Measurements from ENCODE around the gene YY1.
"Not testable (repeated sequence)": the region's sequence is repeated elsewhere in the genome, so short reads cannot be mapped to it uniquely, and the experiment has no call there.

YY1 gene

GRCh38 chr14:100238419-100239210, at the start of gene YY1:
YY1 (plus strand) TSS chr14:100239144; CDS start chr14:100239245, 101 bp downstream.
- peak; percentile 96 to 99 (median 98) for DNase-seq (ENCODE audit: low read depth in 4 of 4, low spot score in 1 of 4)

DNA sequence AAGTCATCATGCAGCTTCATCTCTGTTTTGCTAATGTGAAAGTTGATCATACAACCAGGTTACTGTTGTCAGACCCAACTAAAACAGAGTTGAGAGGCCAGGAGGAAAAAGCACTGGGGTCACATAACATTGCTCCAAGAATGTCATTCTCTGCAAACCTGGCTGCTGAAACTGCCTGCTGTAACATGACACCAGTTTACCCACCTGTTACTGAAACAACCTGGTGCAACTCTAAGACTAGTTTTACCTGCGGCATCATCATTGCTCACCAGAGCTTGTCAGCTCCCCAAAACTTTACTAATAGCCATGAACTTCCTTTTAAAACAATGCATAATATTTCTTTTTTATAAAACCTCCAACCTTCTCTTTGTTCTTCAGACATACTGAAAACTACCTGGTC, 48.8 kb upstream of the YY1 start:
- no peak for DNase-seq (ENCODE audit: low read depth in 4 of 4, low spot score in 1 of 4)

- DNase-seq (ENCODE audit: low read depth in 4 of 4, low spot score in 1 of 4) = no peak
Observed at GRCh38 chr14:100191584-100192249, 47.2 kb upstream of the YY1 start.

GRCh38 chr14:100192250-100192671, 46.7 kb upstream of the YY1 start:
- no peak for DNase-seq (ENCODE audit: low read depth in 4 of 4, low spot score in 1 of 4)

- DNase-seq (ENCODE audit: low read depth in 4 of 4, low spot score in 1 of 4) = peak; percentile 99 to 100 (median 99)
Observed at GRCh38 chr14:100192672-100193416, 46.1 kb upstream of the YY1 start.

- DNase-seq (ENCODE audit: low read depth in 4 of 4, low spot score in 1 of 4) = no peak
Observed at GRCh38 chr14:100193417-100194357, 45.3 kb upstream of the YY1 start.

DNA sequence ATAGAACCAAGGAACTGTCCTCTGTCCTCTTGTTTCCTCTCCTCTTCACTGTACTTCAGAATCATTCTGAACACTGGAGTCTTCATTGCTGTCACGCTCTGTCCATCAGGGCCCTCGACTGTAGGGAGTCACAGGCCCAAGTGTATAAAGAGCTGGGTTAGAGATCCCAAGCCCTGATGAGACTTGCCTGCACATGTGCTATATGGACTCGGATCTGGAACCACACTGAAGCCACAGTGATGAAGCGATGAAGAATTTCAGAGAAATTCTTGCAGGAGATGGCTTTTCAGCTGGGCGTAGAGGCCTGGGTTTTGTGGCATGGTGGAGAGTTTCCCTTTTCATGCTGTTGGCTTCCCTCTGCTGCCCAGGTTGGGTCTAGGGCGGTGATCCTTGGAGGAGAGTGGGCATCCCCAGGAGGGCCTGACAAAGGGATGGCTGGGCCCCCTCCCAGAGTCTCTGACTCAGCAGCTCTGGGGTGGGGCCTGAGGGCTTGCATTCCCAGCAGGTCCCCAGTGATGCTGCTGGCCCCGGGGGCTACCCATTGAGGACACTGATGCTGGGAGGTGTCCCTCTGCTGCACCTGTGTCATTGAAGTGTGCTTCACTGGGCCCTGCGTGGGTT, 39.6 kb upstream of the YY1 start:
- no peak for DNase-seq (ENCODE audit: low read depth in 4 of 4, low spot score in 1 of 4)

DNA sequence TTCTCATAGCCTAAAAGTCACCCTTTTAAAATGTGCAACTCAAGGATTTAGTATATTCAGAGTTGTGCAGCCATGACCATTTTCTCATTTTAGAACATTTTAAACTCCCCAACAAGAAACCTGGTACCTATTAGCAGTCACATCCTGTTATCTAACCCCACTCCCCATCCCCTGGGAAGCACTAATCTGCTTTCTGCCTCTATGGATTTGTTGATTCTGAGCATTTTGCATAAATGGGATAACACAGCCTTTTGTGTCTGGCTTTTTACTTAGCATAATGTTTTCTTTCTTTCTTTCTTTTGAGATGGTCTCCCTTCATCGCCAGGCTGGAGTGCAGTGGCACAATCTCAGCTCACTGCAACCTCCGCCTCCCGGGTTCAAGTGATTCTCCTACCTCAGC, 38.6 kb upstream of the YY1 start:
- DNase-seq (ENCODE audit: low read depth in 4 of 4, low spot score in 1 of 4) = no peak

DNA sequence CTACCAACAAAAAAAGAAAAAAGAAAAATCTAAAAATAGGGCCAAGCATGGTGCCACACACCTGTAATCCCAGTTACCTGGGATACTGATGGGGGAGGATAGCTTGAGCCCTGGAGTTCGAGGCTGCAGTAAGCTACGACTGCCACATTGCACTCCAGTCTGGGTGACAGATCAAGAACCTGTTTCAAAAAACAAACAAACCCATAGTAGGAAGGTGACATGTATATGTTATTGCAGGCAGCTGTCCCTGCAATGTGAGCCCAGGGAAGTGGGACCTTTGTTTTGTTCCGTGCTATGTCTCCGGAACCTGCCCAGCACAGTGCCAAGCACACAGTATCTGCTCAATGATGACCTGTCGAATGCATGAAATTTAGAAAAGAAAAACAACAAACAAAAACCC, 37.2 kb upstream of the YY1 start:
- no peak for DNase-seq (ENCODE audit: low read depth in 4 of 4, low spot score in 1 of 4)

GRCh38 chr14:100202712-100203111, 36.2 kb upstream of the YY1 start:
- DNase-seq (ENCODE audit: low read depth in 4 of 4, low spot score in 1 of 4) = no peak

DNA sequence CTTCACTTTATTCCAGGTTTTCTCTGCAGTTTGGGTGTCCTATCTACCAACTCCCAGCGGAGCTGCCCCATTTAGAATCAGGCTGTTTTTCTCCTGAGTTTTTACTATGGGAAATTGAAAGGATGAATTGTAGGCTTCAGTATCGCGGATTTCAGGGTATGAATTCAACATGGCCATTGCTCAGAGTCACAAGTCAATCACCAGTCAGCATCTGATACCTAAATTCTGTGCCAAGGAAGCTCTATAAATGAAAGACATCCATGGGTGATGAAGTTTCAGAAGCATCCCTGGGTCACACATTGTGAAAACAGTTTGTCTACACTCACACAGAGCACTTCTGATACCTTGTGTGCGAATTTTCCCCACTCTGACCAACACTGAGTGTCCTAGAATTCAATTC, 35.8 kb upstream of the YY1 start:
- DNase-seq (ENCODE audit: low read depth in 4 of 4, low spot score in 1 of 4) = no peak

GRCh38 chr14:100203962-100204834, 34.7 kb upstream of the YY1 start:
- DNase-seq (ENCODE audit: low read depth in 4 of 4, low spot score in 1 of 4) = no peak

GRCh38 chr14:100204835-100205167, 34.1 kb upstream of the YY1 start:
- not testable (repeated sequence) for DNase-seq (ENCODE audit: low read depth in 4 of 4, low spot score in 1 of 4)

GRCh38 chr14:100207588-100207987, 31.4 kb upstream of the YY1 start:
- DNase-seq (ENCODE audit: low read depth in 4 of 4, low spot score in 1 of 4) = not testable (repeated sequence)

GRCh38 chr14:100208136-100208535, 30.8 kb upstream of the YY1 start:
- DNase-seq (ENCODE audit: low read depth in 4 of 4, low spot score in 1 of 4) = not testable (repeated sequence)

DNA sequence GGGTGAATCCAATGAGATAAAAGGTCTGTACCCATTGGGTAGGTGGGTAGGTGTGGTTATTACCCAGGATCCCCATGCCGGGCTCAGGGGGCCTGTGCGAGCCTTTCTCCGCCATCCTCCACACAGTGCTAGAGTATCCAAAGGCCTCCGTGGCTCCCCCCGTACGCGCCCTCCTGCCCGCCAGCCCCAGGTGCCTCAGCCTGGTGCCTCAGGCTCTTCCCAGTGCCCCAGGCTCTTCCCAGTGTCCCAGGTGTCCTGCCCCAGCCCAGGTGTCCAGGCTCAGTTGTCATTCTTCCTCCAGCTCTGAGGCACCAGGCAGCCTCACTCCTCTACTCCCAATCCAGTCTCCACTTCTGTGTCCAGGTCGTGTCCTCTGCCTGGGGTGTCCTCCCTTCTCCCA, 27.6 kb upstream of the YY1 start:
- no peak for DNase-seq (ENCODE audit: low read depth in 4 of 4, low spot score in 1 of 4)

DNA sequence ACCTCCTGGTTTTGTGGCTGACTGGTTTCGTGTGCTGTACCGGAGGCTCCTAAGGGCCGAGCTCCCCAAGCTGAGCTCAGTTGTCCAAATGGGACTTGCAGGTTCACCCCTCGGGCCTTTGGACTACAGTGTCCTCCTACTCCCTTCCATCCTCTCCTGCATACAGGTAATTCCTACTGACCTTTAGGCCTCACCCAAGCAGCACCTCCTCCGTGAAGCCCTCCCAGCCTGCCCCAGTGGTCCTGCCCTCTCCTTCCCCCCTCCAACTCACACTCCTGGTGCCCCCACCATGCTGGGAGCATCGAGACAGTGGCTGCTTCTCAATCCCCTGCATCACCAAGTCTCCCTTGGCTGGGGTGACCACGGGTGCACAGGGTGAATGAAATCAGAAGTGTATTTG, 27.1 kb upstream of the YY1 start:
- DNase-seq (ENCODE audit: low read depth in 4 of 4, low spot score in 1 of 4) = no peak

DNA sequence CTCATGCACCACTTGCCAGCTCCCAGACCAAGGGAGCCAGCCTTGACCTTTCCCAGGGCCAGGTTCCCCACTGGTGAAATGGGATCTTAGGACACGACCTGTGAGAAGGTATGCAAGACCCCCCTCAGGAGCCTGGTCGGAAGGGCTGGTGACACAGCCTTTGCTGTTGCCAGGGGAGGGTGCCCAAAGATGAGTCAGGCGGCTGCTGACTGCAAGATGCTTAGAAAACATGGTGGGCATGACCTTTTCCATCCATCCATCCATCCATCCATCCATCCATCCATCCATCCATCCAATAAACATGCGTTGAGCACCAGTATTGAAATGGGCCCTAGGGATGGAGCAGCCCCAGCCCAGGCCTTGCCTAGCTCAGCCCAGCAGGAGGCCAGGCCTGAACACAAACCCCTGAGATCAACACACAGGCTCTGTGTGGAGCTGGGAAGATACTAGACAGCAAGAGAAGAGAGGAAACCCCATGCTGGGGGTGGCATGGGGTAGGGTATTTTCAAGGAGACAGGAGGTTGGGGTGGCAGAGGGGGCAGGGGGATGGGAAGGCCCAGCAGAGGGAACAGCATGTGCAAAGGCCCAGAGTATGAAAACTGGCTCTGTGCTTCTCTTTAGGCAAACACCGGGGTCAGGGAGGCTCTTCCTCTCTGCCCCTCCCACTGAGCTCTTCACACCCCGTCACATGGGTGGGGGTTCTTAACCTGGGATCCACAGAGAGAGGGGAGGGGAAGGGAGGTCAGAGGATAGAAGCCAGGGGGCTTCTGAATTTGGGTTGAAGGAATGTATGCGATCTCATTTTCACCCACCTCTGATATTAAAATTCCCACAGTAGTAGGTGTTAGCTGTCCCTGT, 26.2 kb upstream of the YY1 start:
- DNase-seq (ENCODE audit: low read depth in 4 of 4, low spot score in 1 of 4) = no peak

- no peak for DNase-seq (ENCODE audit: low read depth in 4 of 4, low spot score in 1 of 4)
Observed at GRCh38 chr14:100213587-100213955, 25.4 kb upstream of the YY1 start.
